Mammary epithelial cell (primary cell): ENCODE results near the gene RILPL1.

Source experiments
- EZH2 ChIP-seq: IDR thresholded peaks from 2 replicates; pipeline ENCODE4 v1.6.1; 2012; ENCODE audit warnings: low read length, inconsistent platforms, borderline replicate concordance
- TF ChIP-seq, protein P1 (sequence below), 2 donors: IDR thresholded peaks in 1 of 2; conservative IDR thresholded peaks in 1 of 2; 2 replicates each; pipeline ENCODE4 v1.5.1; 2011 to 2012; ENCODE audit warnings: inconsistent platforms in 2 of 2, low read length in 2 of 2, mild to moderate bottlenecking in 2 of 2, control low read depth in 1 of 2, low read depth in 1 of 2; ENCODE audit not compliant: insufficient read depth in 1 of 2; ENCODE audit errors: extremely low read depth in 1 of 2

GRCh38 chr12:123450636-123451035, 82.9 kb downstream of the RILPL1 start:
- no peak for TF ChIP-seq EZH2
- TF ChIP-seq, protein P1, sequence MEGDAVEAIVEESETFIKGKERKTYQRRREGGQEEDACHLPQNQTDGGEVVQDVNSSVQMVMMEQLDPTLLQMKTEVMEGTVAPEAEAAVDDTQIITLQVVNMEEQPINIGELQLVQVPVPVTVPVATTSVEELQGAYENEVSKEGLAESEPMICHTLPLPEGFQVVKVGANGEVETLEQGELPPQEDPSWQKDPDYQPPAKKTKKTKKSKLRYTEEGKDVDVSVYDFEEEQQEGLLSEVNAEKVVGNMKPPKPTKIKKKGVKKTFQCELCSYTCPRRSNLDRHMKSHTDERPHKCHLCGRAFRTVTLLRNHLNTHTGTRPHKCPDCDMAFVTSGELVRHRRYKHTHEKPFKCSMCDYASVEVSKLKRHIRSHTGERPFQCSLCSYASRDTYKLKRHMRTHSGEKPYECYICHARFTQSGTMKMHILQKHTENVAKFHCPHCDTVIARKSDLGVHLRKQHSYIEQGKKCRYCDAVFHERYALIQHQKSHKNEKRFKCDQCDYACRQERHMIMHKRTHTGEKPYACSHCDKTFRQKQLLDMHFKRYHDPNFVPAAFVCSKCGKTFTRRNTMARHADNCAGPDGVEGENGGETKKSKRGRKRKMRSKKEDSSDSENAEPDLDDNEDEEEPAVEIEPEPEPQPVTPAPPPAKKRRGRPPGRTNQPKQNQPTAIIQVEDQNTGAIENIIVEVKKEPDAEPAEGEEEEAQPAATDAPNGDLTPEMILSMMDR (conservative IDR thresholded peaks at IDR 0.05 in 1 of 2, IDR thresholded peaks at IDR 0.05 in 1 of 2; ENCODE audit: extremely low read depth in 1 of 2, insufficient read depth in 1 of 2, low read depth in 1 of 2, low read length in 2 of 2): no peak
